ENCODE measurements around the gene ANKS1B.

Gene ANKS1B

DNA sequence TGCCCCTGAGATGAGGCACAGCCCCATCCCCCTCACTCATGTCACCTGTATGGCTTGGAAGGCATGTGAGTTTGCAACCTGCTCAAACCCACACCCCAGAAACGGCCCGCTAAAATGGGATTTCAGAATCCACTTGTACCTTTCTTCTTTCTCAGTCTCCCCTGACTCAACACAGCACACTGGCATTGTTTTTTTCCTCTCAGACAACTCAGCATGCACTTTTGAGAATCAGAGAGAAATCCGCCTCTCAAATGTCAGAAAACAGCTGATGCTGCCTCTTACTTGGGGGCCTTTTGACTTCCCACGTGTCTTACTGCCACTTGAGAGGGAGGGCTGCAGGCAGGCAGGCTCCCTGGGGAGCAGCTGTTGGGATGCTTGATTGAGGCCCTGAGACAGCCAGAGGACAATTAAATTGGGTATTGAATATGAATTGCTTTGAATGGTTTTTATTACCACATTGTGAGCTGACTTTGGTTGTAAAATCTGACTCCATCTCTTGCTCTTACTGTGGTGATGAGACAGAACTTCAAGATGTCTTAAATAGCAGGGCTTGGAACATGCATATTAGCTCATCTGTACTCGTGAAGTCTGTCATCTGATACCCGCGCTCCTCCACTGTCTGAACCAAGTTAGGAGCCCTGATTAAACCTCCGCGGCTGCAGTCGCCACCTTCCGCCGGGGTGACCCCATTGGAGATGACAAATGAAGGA lies 1243.0 kb downstream of the ANKS1B start:
- no peak for DNase-seq (ENCODE audit: low read depth)
- TF ChIP-seq, protein P1, sequence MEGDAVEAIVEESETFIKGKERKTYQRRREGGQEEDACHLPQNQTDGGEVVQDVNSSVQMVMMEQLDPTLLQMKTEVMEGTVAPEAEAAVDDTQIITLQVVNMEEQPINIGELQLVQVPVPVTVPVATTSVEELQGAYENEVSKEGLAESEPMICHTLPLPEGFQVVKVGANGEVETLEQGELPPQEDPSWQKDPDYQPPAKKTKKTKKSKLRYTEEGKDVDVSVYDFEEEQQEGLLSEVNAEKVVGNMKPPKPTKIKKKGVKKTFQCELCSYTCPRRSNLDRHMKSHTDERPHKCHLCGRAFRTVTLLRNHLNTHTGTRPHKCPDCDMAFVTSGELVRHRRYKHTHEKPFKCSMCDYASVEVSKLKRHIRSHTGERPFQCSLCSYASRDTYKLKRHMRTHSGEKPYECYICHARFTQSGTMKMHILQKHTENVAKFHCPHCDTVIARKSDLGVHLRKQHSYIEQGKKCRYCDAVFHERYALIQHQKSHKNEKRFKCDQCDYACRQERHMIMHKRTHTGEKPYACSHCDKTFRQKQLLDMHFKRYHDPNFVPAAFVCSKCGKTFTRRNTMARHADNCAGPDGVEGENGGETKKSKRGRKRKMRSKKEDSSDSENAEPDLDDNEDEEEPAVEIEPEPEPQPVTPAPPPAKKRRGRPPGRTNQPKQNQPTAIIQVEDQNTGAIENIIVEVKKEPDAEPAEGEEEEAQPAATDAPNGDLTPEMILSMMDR (conservative IDR thresholded peaks at IDR 0.05; ENCODE audit: low read depth, low read length), result no peak
- H3K4me3 ChIP-seq (ENCODE audit: low read depth, low read length), result no peak overlapping the region

DNA sequence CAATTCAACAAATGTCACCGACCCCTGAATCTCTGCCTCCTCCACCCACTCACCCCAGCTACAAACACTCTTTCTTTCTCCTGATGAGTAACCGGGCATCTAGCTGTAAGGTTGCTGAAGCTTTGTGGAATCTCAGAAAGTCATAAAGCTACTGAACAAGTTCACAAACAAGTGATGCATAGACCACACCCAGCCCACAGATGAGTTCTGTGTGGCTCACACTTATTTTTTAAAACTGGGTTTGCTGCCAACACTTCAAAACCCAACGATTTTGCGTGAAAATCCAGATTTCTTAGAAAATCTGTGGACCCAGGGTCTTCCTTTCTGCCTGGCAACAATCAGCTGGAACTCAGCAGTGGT lies 1243.6 kb downstream of the ANKS1B start:
- TF ChIP-seq, protein P1 (conservative IDR thresholded peaks at IDR 0.05; ENCODE audit: low read depth, low read length), result no peak
- no peak overlapping the region for H3K4me3 ChIP-seq (ENCODE audit: low read depth, low read length)
- DNase-seq (ENCODE audit: low read depth), result no peak

DNA sequence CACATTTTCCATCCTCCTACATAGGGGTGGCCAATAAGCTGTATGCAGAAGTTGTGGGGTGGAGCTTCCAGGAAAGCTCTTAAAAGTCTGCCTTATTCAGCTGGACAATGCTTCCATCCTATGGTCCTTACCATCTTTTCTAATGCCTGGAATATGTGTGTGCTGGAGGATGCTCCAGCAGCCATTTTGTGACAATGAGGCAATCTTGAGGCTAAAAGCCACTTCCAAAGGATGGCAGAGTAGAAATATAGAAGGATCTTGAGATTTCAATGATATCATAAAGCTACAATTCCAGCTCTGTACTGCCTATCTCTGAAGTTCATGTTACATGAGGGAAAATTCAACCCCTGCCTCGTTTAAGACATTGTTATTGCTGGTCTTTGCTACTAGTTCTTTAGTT lies 1244.0 kb downstream of the ANKS1B start:
- TF ChIP-seq, protein P1 (conservative IDR thresholded peaks at IDR 0.05; ENCODE audit: low read depth, low read length), result no peak
- DNase-seq (ENCODE audit: low read depth), result no peak
- H3K4me3 ChIP-seq (ENCODE audit: low read depth, low read length), result no peak overlapping the region

DNA sequence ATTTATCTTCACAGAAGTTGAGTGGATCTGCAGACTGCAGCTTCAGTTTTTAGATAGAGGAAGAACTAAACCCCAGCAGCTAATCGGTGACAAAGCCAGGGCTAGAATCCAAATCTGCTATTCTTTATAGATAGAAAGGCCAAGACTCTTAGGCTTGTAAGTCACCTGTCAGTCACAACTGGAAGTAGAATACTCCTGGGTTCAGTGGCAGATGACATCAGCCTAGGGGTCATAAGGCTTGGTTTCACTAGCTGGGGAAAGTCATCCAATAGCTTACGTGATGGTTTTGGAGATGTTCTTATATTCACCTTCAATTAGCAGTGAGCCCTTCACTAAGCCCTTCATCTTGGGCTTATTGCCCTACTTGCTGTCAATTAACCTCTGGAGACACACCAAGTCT lies 1246.2 kb downstream of the ANKS1B start:
- TF ChIP-seq, protein P1 (conservative IDR thresholded peaks at IDR 0.05; ENCODE audit: low read depth, low read length), result no peak
- H3K4me3 ChIP-seq (ENCODE audit: low read depth, low read length), result no peak overlapping the region
- no peak for DNase-seq (ENCODE audit: low read depth)

DNA sequence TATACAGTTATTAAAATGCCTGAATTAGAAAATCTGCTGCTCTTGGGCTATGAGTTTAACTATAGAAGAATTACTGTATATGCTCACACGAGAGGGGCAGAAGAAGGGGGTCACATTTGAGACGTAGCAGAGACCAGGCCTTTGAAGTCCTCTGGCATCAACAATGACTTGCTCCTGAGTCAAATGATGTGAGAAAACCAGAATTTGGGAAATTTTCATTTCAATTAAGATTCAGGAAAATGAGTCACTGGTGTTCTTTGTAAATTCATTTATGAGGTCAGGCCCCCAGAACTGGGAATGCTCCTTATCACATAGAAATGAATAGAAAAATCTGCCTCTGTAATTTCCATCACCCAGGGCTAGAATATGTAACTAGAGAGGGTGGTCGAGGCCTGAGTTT lies 1246.7 kb downstream of the ANKS1B start:
- no peak overlapping the region for H3K4me3 ChIP-seq (ENCODE audit: low read depth, low read length)
- no peak for DNase-seq (ENCODE audit: low read depth)
- TF ChIP-seq, protein P1 (conservative IDR thresholded peaks at IDR 0.05; ENCODE audit: low read depth, low read length), result no peak

DNA sequence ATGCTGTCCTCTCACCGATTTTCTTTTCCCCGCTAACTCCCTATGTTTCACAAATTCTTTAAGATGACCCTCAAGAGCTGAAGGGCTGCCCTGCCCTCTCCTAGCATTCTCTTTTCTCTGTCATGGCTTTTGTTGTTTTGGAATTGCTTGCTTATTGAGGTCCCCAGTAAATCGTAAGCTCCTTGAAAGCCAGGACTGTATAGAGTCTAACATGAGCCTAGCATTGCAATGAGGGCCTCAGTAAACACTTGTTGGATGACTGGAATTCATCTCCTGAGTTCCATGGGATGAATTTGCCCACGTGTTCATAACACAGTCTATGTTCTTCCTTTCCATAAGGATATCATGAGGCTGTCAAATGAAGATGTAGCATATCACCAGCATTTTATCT lies 1247.4 kb downstream of the ANKS1B start:
- DNase-seq (ENCODE audit: low read depth), result no peak
- TF ChIP-seq, protein P1 (conservative IDR thresholded peaks at IDR 0.05; ENCODE audit: low read depth, low read length), result no peak
- H3K4me3 ChIP-seq (ENCODE audit: low read depth, low read length), result no peak overlapping the region

Data from choroid plexus epithelial cell (primary cell).